Activated CD8-positive, alpha-beta T cell treated with anti-CD3 and anti-CD28 coated beads for 36 hours (primary cell): ENCODE results near the gene GABRP. TPM values are rescaled to one million over a fixed set of nuclear protein-coding genes. Genes with fewer than 3 reads are reported as not detected.

ENCODE experiments used
- ATAC-seq: fragments of 200-7000 bp; cut with Tn5 transposase; one replicate; pipeline ENCODE4 v1.10.0; 2021; ENCODE audit warnings: mild to moderate bottlenecking, moderate library complexity
- CTCF ChIA-PET: fragments of 350-600 bp; sonication (Branson Sonifier 250); formaldehyde crosslinking; loops from one replicate; lab custom pipeline; 2021; ENCODE audit warnings: antibody characterized with exemption; lab: Charles Lee
- POLR2A ChIA-PET: fragments of 350-600 bp; sonication (Branson Sonifier 250); formaldehyde crosslinking; loops from one replicate; lab custom pipeline; 2021; ENCODE audit warnings: antibody characterized with exemption; lab: Charles Lee
- DNase-seq: peaks from one replicate; pipeline ENCODE4 v3.0.0-alpha.2; 2020
- H3K27ac Mint-ChIP-seq: one replicate; pipeline ENCODE4 v1.8.0; 2021; ENCODE audit warnings: mild to moderate bottlenecking, mixed read lengths
- H3K27me3 Mint-ChIP-seq: one replicate; pipeline ENCODE4 v1.8.0; 2021; ENCODE audit warnings: mixed read lengths
- H3K36me3 Mint-ChIP-seq: one replicate; pipeline ENCODE4 v1.8.0; 2021; ENCODE audit warnings: low read depth, mixed read lengths
- H3K4me1 Mint-ChIP-seq: one replicate; pipeline ENCODE4 v1.8.0; 2021; ENCODE audit warnings: low read depth, mixed read lengths
- H3K4me3 Mint-ChIP-seq: one replicate; pipeline ENCODE4 v1.8.0; 2021; ENCODE audit warnings: mild to moderate bottlenecking, moderate library complexity, mixed read lengths
- H3K9me3 Mint-ChIP-seq: one replicate; pipeline ENCODE4 v1.8.0; 2021; ENCODE audit warnings: mixed read lengths
- CTCF ChIP-seq: fragments of 200-600 bp; IDR thresholded peaks from one replicate; pipeline ENCODE4 v1.8.0; 2022; ENCODE audit warnings: antibody characterized with exemption, mild to moderate bottlenecking
- intact Hi-C: fragments of 100-400 bp; cut with micrococcal nuclease; formaldehyde crosslinking; loops from one replicate; pipeline ENCODE4 v1.10.0; 2022
- total RNA-seq, 2 experiments: library from RNA; stranded (reverse); gene quantifications; one replicate each; pipeline ENCODE4 v1.2.3, GENCODE V29; 2021

GABRP gene
- total RNA-seq, 2 experiments from 2014 or later = not detected

- Mint-ChIP-seq H3K36me3 (no peaks in the 10 kb centered on the region), H3K4me1 (no peaks in the 10 kb centered on the region), H3K27me3 (no peaks in the 10 kb centered on the region), H3K9me3 (no peaks in the 10 kb centered on the region), H3K4me3 (no peak overlapping the region), H3K27ac (no peak overlapping the region)
- no peak for ATAC-seq
- DNase-seq = no peak
- intact Hi-C loops = no loop called here
- TF ChIP-seq CTCF = no peak
- CTCF ChIA-PET = no interaction called here
- POLR2A ChIA-PET = no interaction called here
These were observed 10.2 kb upstream of the GABRP start for GRCh38 chr5:170773024-170773985.

- CTCF ChIA-PET = no interaction called here
- Mint-ChIP-seq H3K4me3 (no peak overlapping the region), H3K27me3 (no peaks in the 10 kb centered on the region), H3K4me1 (no peaks in the 10 kb centered on the region), H3K36me3 (no peaks in the 10 kb centered on the region), H3K9me3 (no peaks in the 10 kb centered on the region), H3K27ac (no peak overlapping the region)
- intact Hi-C loops = no loop called here
- no peak for DNase-seq
- POLR2A ChIA-PET = no interaction called here
- no peak for ATAC-seq
- no peak for TF ChIP-seq CTCF
These were observed 8.7 kb upstream of the GABRP start for GRCh38 chr5:170774831-170775230.

- intact Hi-C loops = no loop called here
- TF ChIP-seq CTCF = no peak
- ATAC-seq = no peak
- no peak overlapping the region for H3K4me3 Mint-ChIP-seq
- no peaks in the 10 kb centered on the region for H3K27me3 Mint-ChIP-seq
- H3K36me3 Mint-ChIP-seq = no peaks in the 10 kb centered on the region
- no peaks in the 10 kb centered on the region for H3K4me1 Mint-ChIP-seq
- H3K27ac Mint-ChIP-seq = no peak overlapping the region
- no peak for DNase-seq
- ChIA-PET CTCF (interaction anchor here (0.5 kb wide), 1 partner anchor 455 kb away, joined by 3 read pairs; no protein-coding TSS in a partner anchor), POLR2A (no interaction called here)
- H3K9me3 Mint-ChIP-seq = no peaks in the 10 kb centered on the region
These were observed 1.6 kb upstream of the GABRP start for GRCh38 chr5:170781946-170782345.

GRCh38 chr5:170782438-170782837, 1.1 kb upstream of the GABRP start:
- ChIA-PET CTCF (interaction anchor here (0.5 to 2.0 kb wide), 3 partner anchors 9 to 455 kb away, joined by 3 to 4 read pairs (median 4); no protein-coding TSS in a partner anchor), POLR2A (no interaction called here)
- no peak for TF ChIP-seq CTCF
- Mint-ChIP-seq H3K4me1 (no peaks in the 10 kb centered on the region), H3K27ac (no peak overlapping the region), H3K36me3 (no peaks in the 10 kb centered on the region), H3K27me3 (no peaks in the 10 kb centered on the region), H3K4me3 (no peak overlapping the region), H3K9me3 (no peaks in the 10 kb centered on the region)
- ATAC-seq = no peak
- no peak for DNase-seq
- intact Hi-C loops = no loop called here

- no peak for ATAC-seq
- no peak for TF ChIP-seq CTCF
- Mint-ChIP-seq H3K4me1 (no peaks in the 10 kb centered on the region), H3K36me3 (no peaks in the 10 kb centered on the region), H3K9me3 (no peaks in the 10 kb centered on the region), H3K4me3 (no peak overlapping the region), H3K27me3 (no peaks in the 10 kb centered on the region), H3K27ac (no peak overlapping the region)
- intact Hi-C loops = no loop called here
- DNase-seq = no peak
- ChIA-PET CTCF (no interaction called here), POLR2A (no interaction called here)
These were observed 1.9 kb downstream of the GABRP start for GRCh38 chr5:170785416-170785815.
